ENCODE results near the gene RAPGEF4.

- TF ChIP-seq MAX (IDR thresholded peaks at IDR 0.05) (no peak), POLR2AphosphoS5 (IDR thresholded peaks at IDR 0.05; ENCODE audit: low read depth, low read length) (no peak), CTCF (IDR thresholded peaks at IDR 0.05; ENCODE audit: control extremely low read depth in 1 of 3, insufficient read depth in 1 of 3, low read depth in 1 of 3, low read length in 3 of 3) (no peak), JUND (IDR thresholded peaks at IDR 0.05; ENCODE audit: low read length) (no peak), TCF12 (IDR thresholded peaks at IDR 0.05; ENCODE audit: low read depth, low read length) (no peak), RAD21 (IDR thresholded peaks at IDR 0.05 in 1 of 2, conservative IDR thresholded peaks at IDR 0.05 in 1 of 2; ENCODE audit: low read depth in 2 of 2, low read length in 2 of 2) (no peak), FOSL1 (IDR thresholded peaks at IDR 0.05; ENCODE audit: insufficient read depth, low read depth, low read length) (no peak)
Measured at GRCh38 chr2:173030561-173031490, 295.2 kb downstream of the RAPGEF4 start.

Measured in H1 (cell line).